SW480 (cell line): ENCODE measurements around the gene MAPK6.

Experiments
- DNase-seq: peaks from one replicate; pipeline ENCODE4 v3.0.0-alpha.2; 2016; ENCODE audit warnings: low spot score

MAPK6 gene

GRCh38 chr15:52103217-52104207, 84.5 kb downstream of the MAPK6 start:
- peak; percentile 44 for DNase-seq

- DNase-seq, result no peak
Observed at GRCh38 chr15:52104532-52105004, 85.5 kb downstream of the MAPK6 start.

- DNase-seq, result no peak
Observed at GRCh38 chr15:52105846-52106245, 86.8 kb downstream of the MAPK6 start.

GRCh38 chr15:52106641-52107040, 87.6 kb downstream of the MAPK6 start:
- no peak for DNase-seq

GRCh38 chr15:52107238-52107637, 88.2 kb downstream of the MAPK6 start:
- no peak for DNase-seq

- no peak for DNase-seq
Observed at GRCh38 chr15:52109559-52110451, 90.8 kb downstream of the MAPK6 start.

- no peak for DNase-seq
Observed at GRCh38 chr15:52111517-52112202, 92.6 kb downstream of the MAPK6 start.

- peak; percentile 7 for DNase-seq
Observed at GRCh38 chr15:52112203-52112750, 93.3 kb downstream of the MAPK6 start.

GRCh38 chr15:52113235-52113634, 94.2 kb downstream of the MAPK6 start:
- no peak for DNase-seq

GRCh38 chr15:52113708-52114107, 94.7 kb downstream of the MAPK6 start:
- no peak for DNase-seq

- DNase-seq, result no peak
Observed at GRCh38 chr15:52114261-52115055, 95.4 kb downstream of the MAPK6 start.

- no peak for DNase-seq
Observed at GRCh38 chr15:52115598-52116427, 96.8 kb downstream of the MAPK6 start.
